ENCODE measurements around the gene RAD9A. TPM values are rescaled to one million over a fixed set of nuclear protein-coding genes. Genes with fewer than 3 reads are reported as not detected.
A peak's percentile ranks its signal among the peaks of the same experiment; 100 is the strongest.

Gene RAD9A
- total and polyA plus RNA-seq, 2 donors (not counting 1 experiment from before 2014, with no cell fraction given), result 3.5 to 3.8 TPM

DNA sequence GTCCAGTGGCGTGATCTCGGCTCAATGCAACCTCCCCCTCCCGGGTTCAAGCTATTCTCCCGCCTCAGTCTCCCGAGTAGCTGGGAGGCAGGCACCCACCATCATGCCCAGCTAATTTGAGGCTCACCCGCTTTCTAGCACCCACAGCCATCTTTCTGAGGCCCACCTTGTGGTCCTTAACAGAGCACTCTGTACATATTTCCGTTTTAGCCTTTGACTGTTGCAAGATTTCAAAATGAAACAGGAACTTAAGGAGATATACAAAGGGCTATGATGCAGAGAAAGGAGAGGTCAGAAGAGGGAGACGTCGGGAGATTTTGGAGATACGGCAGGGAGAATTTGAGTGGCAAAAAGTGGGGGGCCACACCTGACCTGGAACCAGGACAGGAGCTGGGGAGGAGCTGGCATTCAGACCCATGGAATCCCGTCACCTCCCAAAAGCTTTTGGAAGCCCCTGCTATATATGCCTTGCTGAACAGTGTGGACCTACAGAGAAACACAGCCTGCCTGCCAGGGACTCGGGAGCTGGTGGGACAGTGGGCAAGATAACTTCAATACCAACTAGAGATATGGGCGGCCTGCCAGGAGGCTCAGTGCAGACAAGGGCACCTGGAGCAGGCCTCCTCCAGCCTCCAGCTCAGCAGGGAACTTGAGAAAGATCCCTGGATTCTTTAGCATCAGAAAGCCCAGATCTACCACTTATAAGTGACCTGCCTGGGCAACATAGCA is 10.4 kb upstream of the RAD9A start:
- Histone ChIP-seq H3K27ac (ENCODE audit: insufficient read depth, low read length) (no peak overlapping the region), H3K4me3 (replicated peaks in 1 of 4; ENCODE audit: control extremely low read depth in 1 of 4, insufficient read depth in 1 of 4, low read depth in 3 of 4, low read length in 4 of 4) (no peak overlapping the region), H2AFZ (ENCODE audit: low read length) (no peak overlapping the region), H3K4me2 (ENCODE audit: extremely low read depth, insufficient read depth, low read length) (no peak overlapping the region), H3K36me3 (ENCODE audit: control insufficient read depth, insufficient read depth, low read length) (no peaks in the 10 kb centered on the region), H3K4me1 (ENCODE audit: control insufficient read depth, extremely low read depth, insufficient read depth, low read length) (peaks cover 10% of the 10 kb centered on the region), H3K9ac (ENCODE audit: insufficient read depth, low read length) (no peak overlapping the region), H3K9me3 (ENCODE audit: control insufficient read depth, insufficient read depth, low read depth, low read length) (no peaks in the 10 kb centered on the region), H4K20me1 (ENCODE audit: control insufficient read depth, extremely low read depth, insufficient read depth, low read length) (no peaks in the 10 kb centered on the region), H3K79me2 (ENCODE audit: control insufficient read depth, insufficient read depth, low read length) (no peaks in the 10 kb centered on the region), H3K27me3 (ENCODE audit: control insufficient read depth, insufficient read depth, low read length) (no peaks in the 10 kb centered on the region)
- DNase-seq (ENCODE audit: low read depth in 2 of 2), result no peak
- TF ChIP-seq, protein P1, sequence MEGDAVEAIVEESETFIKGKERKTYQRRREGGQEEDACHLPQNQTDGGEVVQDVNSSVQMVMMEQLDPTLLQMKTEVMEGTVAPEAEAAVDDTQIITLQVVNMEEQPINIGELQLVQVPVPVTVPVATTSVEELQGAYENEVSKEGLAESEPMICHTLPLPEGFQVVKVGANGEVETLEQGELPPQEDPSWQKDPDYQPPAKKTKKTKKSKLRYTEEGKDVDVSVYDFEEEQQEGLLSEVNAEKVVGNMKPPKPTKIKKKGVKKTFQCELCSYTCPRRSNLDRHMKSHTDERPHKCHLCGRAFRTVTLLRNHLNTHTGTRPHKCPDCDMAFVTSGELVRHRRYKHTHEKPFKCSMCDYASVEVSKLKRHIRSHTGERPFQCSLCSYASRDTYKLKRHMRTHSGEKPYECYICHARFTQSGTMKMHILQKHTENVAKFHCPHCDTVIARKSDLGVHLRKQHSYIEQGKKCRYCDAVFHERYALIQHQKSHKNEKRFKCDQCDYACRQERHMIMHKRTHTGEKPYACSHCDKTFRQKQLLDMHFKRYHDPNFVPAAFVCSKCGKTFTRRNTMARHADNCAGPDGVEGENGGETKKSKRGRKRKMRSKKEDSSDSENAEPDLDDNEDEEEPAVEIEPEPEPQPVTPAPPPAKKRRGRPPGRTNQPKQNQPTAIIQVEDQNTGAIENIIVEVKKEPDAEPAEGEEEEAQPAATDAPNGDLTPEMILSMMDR (conservative IDR thresholded peaks at IDR 0.05 in 1 of 2, IDR thresholded peaks at IDR 0.05 in 1 of 2; ENCODE audit: low read depth in 1 of 2, low read length in 2 of 2), result no peak
- TF ChIP-seq EZH2 (IDR thresholded peaks at IDR 0.05; ENCODE audit: low read length, missing control alignments), result no peak

DNA sequence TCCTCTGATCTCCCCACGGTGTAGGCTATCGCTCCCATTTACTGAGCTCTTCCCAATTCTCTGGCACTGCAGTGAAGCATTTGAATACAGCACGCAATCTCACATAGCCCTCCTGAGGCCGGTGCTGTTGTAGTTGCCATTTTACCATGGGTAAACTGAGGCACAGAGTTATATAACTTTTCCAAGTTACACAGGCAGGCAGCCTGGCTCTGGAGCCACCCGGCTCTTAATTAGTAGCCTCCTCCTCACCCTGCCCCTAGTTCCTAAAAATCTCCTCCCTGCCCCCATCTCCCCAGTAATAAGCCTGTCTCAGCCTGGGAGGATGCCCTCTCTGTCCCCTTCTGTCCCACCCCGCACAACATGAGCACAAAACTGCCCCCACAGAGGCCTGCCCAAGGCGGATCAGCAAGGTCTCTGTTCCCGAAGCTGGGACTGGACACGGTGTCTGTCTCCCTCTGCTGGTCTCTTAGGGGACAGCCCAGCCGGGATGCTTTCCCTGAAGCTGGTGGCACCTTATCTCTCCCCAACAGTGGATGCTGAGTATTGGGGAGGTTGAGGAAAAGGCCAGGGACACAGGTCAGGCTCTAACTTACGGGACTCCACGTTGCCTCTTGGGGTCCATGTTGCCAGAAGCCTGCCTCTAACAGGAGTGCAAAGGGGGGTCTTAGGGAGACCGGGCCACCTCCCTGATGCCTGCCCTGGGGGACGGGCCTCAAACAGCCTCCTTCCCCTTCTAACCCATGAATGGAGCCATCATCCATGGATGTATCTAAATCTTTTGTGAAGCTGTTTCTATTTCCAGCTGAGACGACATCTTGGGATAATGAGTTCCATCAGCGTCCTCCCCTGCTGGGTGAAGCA is 9.3 kb upstream of the RAD9A start:
- Histone ChIP-seq H3K4me3 (replicated peaks in 1 of 4; ENCODE audit: control extremely low read depth in 1 of 4, insufficient read depth in 1 of 4, low read depth in 3 of 4, low read length in 4 of 4) (no peak overlapping the region), H3K4me2 (ENCODE audit: extremely low read depth, insufficient read depth, low read length) (no peak overlapping the region), H3K9ac (ENCODE audit: insufficient read depth, low read length) (no peak overlapping the region), H3K9me3 (ENCODE audit: control insufficient read depth, insufficient read depth, low read depth, low read length) (no peaks in the 10 kb centered on the region), H4K20me1 (ENCODE audit: control insufficient read depth, extremely low read depth, insufficient read depth, low read length) (no peaks in the 10 kb centered on the region), H3K27ac (ENCODE audit: insufficient read depth, low read length) (no peak overlapping the region), H2AFZ (ENCODE audit: low read length) (no peak overlapping the region), H3K79me2 (ENCODE audit: control insufficient read depth, insufficient read depth, low read length) (no peaks in the 10 kb centered on the region), H3K4me1 (ENCODE audit: control insufficient read depth, extremely low read depth, insufficient read depth, low read length) (peaks cover 10% of the 10 kb centered on the region), H3K27me3 (ENCODE audit: control insufficient read depth, insufficient read depth, low read length) (no peaks in the 10 kb centered on the region), H3K36me3 (ENCODE audit: control insufficient read depth, insufficient read depth, low read length) (no peaks in the 10 kb centered on the region)
- DNase-seq (ENCODE audit: low read depth in 2 of 2), result peak; percentile 57 to 75
- TF ChIP-seq, protein P1 (conservative IDR thresholded peaks at IDR 0.05 in 1 of 2, IDR thresholded peaks at IDR 0.05 in 1 of 2; ENCODE audit: low read depth in 1 of 2, low read length in 2 of 2), result peak; percentile 99
- TF ChIP-seq EZH2 (IDR thresholded peaks at IDR 0.05; ENCODE audit: low read length, missing control alignments), result no peak

GRCh38 chr11:67384851-67385366 is 6.9 kb upstream of the RAD9A start:
- TF ChIP-seq EZH2 (IDR thresholded peaks at IDR 0.05; ENCODE audit: low read length, missing control alignments), result no peak
- TF ChIP-seq, protein P1 (conservative IDR thresholded peaks at IDR 0.05 in 1 of 2, IDR thresholded peaks at IDR 0.05 in 1 of 2; ENCODE audit: low read depth in 1 of 2, low read length in 2 of 2), result no peak
- Histone ChIP-seq H3K4me2 (ENCODE audit: extremely low read depth, insufficient read depth, low read length) (no peak overlapping the region), H3K27ac (ENCODE audit: insufficient read depth, low read length) (no peak overlapping the region), H3K9me3 (ENCODE audit: control insufficient read depth, insufficient read depth, low read depth, low read length) (no peaks in the 10 kb centered on the region), H3K36me3 (ENCODE audit: control insufficient read depth, insufficient read depth, low read length) (no peaks in the 10 kb centered on the region), H3K9ac (ENCODE audit: insufficient read depth, low read length) (no peak overlapping the region), H3K4me3 (replicated peaks in 1 of 4; ENCODE audit: control extremely low read depth in 1 of 4, insufficient read depth in 1 of 4, low read depth in 3 of 4, low read length in 4 of 4) (no peak overlapping the region), H3K4me1 (ENCODE audit: control insufficient read depth, extremely low read depth, insufficient read depth, low read length) (peaks cover 5% of the 10 kb centered on the region), H2AFZ (ENCODE audit: low read length) (no peak overlapping the region), H4K20me1 (ENCODE audit: control insufficient read depth, extremely low read depth, insufficient read depth, low read length) (no peaks in the 10 kb centered on the region), H3K79me2 (ENCODE audit: control insufficient read depth, insufficient read depth, low read length) (no peaks in the 10 kb centered on the region), H3K27me3 (ENCODE audit: control insufficient read depth, insufficient read depth, low read length) (no peaks in the 10 kb centered on the region)
- peak; percentile 43 to 55 for DNase-seq (ENCODE audit: low read depth in 2 of 2)

Measured in fibroblast of lung (primary cell).